Endothelial cell (in vitro differentiated cells): Measurements from ENCODE around the gene TMCO1. TPM values are rescaled to one million over a fixed set of nuclear protein-coding genes. Genes with fewer than 3 reads are reported as not detected.

ENCODE experiments used
- DNase-seq: peaks from one replicate; pipeline ENCODE4 v3.0.0; 2021; ENCODE audit warnings: low spot score
- H3K27ac Mint-ChIP-seq: one replicate; pipeline ENCODE4 v1.8.0; 2021; ENCODE audit warnings: mixed read lengths, inconsistent platforms; ENCODE audit not compliant: unreplicated experiment
- H3K27me3 Mint-ChIP-seq: one replicate; pipeline ENCODE4 v1.8.0; 2021; ENCODE audit warnings: mild to moderate bottlenecking, moderate library complexity, mixed read lengths, inconsistent platforms; ENCODE audit not compliant: unreplicated experiment
- H3K36me3 Mint-ChIP-seq: one replicate; pipeline ENCODE4 v1.8.0; 2021; ENCODE audit warnings: mild to moderate bottlenecking, low read depth, mixed read lengths, inconsistent platforms; ENCODE audit not compliant: unreplicated experiment
- H3K4me1 Mint-ChIP-seq: one replicate; pipeline ENCODE4 v1.8.0; 2021; ENCODE audit warnings: mild to moderate bottlenecking, mixed read lengths, inconsistent platforms; ENCODE audit not compliant: unreplicated experiment
- H3K4me3 Mint-ChIP-seq: one replicate; pipeline ENCODE4 v1.8.0; 2021; ENCODE audit warnings: mild to moderate bottlenecking, mixed read lengths, inconsistent platforms; ENCODE audit not compliant: unreplicated experiment
- H3K9me3 Mint-ChIP-seq: one replicate; pipeline ENCODE4 v1.8.0; 2021; ENCODE audit warnings: mixed read lengths, inconsistent platforms; ENCODE audit not compliant: unreplicated experiment
- total RNA-seq: library from RNA; stranded (reverse); fragmentation: NEBNext Ultra II Directional; extraction: Animal tissue kit (Norgen Biotek cat#: 25700); gene quantifications from one replicate; pipeline ENCODE4 v1.2.1, GENCODE V29; 2021; ENCODE audit not compliant: unreplicated experiment
- TF ChIP-seq, protein P1 (sequence below): fragments of 200-600 bp; sonication (generic); IDR thresholded peaks from one replicate; pipeline ENCODE4 v1.5.0; 2021; ENCODE audit warnings: antibody characterized with exemption; ENCODE audit not compliant: unreplicated experiment

TMCO1 gene
- total RNA-seq, 1 donor from 2014 or later, result 98.3 TPM

DNA sequence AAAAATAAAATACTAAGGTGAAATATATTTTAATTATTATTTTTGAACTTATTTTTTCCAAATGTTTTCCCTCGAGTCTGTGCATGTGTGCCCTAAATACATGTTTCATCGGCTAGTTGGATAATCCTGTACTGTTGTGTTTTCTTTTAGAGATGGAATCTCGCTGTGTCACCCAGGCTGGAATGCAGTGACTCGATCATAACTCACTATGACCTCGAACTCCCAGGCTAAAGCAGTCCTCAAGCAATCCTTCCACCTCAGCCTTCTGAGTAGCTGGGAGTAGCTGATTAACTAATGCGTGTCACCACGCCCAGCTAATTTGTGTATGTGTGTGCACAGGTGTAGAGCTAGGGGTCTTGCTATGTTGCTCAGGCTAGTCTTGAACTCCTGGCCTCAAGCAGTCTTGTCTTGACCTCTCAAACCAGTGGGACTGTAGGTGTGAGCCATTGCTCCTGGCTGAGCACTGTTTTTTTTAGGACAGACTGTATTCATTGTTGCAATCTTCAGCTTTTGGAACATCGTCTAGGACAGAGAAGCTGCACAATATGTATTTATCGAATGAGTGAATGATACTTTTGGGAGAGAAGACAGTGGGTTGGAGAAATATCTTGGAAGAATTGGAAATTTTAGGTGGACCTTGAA lies 4.8 kb upstream of the TMCO1 start:
- TF ChIP-seq, protein P1, sequence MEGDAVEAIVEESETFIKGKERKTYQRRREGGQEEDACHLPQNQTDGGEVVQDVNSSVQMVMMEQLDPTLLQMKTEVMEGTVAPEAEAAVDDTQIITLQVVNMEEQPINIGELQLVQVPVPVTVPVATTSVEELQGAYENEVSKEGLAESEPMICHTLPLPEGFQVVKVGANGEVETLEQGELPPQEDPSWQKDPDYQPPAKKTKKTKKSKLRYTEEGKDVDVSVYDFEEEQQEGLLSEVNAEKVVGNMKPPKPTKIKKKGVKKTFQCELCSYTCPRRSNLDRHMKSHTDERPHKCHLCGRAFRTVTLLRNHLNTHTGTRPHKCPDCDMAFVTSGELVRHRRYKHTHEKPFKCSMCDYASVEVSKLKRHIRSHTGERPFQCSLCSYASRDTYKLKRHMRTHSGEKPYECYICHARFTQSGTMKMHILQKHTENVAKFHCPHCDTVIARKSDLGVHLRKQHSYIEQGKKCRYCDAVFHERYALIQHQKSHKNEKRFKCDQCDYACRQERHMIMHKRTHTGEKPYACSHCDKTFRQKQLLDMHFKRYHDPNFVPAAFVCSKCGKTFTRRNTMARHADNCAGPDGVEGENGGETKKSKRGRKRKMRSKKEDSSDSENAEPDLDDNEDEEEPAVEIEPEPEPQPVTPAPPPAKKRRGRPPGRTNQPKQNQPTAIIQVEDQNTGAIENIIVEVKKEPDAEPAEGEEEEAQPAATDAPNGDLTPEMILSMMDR, result no peak
- Mint-ChIP-seq H3K4me1 (peaks cover 7% of the 10 kb centered on the region), H3K27me3 (peaks cover 7% of the 10 kb centered on the region), H3K36me3 (peaks cover 5% of the 10 kb centered on the region), H3K4me3 (no peak overlapping the region), H3K27ac (no peak overlapping the region), H3K9me3 (no peaks in the 10 kb centered on the region)
- no peak for DNase-seq

DNA sequence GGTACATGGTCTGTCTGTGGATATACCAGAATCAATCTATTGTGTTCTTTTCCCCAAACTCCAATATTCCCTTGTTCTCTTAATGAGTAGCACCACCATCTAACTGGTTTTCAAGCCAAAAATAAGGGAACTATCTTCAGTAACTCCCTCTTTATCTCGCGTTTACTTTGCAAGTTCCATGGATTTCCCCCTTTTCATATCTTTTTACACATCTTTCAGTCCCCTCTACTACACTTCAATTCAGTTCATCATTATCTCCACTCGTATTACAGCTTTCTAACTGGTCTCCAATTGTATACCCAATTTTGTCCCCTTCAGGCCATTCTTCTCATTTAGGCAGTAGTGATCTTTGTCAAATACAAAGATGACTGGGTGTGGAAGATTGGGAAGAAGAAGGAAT lies 4.1 kb upstream of the TMCO1 start:
- Mint-ChIP-seq H3K36me3 (peaks cover 5% of the 10 kb centered on the region), H3K4me3 (no peak overlapping the region), H3K27me3 (peaks cover 9% of the 10 kb centered on the region), H3K9me3 (no peaks in the 10 kb centered on the region), H3K27ac (no peak overlapping the region), H3K4me1 (peaks cover 14% of the 10 kb centered on the region)
- DNase-seq, result no peak
- TF ChIP-seq, protein P1, result no peak

DNA sequence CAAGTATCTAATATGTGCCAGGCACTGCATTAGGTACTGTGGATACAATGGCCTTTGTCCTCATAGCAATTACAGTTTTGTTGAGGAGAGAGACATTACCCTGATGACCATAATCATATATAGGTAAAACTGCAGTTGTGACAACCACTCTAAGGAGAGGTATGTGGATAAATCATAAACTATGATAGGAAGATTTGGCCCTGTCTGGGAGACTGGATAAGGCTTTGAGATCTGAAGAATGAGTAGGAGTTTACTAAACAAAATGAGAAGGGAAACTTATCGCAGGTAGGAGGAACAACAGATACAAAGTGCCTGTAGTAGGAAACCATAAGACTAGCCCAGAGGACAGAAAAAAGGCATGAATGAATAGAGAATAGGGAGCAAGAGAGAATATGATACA lies 4.4 kb downstream of the TMCO1 start:
- H3K27ac Mint-ChIP-seq, result no peak overlapping the region
- DNase-seq, result no peak
- no peak overlapping the region for H3K4me3 Mint-ChIP-seq
- peaks cover 20% of the 10 kb centered on the region for H3K4me1 Mint-ChIP-seq
- no peaks in the 10 kb centered on the region for H3K9me3 Mint-ChIP-seq
- peaks cover 13% of the 10 kb centered on the region for H3K36me3 Mint-ChIP-seq
- TF ChIP-seq, protein P1, result no peak
- H3K27me3 Mint-ChIP-seq, result peaks cover 8% of the 10 kb centered on the region

DNA sequence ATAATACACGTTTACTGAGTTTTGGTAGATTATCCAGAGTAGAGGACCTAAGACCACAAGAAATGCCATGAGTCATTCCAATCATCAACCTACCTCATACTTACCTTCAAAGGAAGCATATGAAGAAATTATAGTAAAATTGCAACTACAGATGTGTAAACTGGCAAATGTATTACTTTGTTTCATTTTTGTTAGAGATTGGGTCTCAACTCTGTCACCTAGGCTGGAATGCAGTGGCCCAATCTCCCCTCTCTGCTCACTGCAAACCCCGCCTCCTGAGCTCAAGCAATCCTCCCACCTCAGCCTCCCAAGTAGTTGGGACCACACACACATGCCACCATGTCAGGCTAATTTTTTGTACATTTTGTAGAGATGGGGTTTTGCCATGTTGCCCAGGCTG lies 5.2 kb downstream of the TMCO1 start:
- Mint-ChIP-seq H3K9me3 (no peaks in the 10 kb centered on the region), H3K4me1 (peaks cover 15% of the 10 kb centered on the region), H3K4me3 (no peak overlapping the region), H3K27ac (no peak overlapping the region), H3K36me3 (peaks cover 13% of the 10 kb centered on the region), H3K27me3 (peaks cover 2% of the 10 kb centered on the region)
- DNase-seq, result no peak
- TF ChIP-seq, protein P1, result no peak

DNA sequence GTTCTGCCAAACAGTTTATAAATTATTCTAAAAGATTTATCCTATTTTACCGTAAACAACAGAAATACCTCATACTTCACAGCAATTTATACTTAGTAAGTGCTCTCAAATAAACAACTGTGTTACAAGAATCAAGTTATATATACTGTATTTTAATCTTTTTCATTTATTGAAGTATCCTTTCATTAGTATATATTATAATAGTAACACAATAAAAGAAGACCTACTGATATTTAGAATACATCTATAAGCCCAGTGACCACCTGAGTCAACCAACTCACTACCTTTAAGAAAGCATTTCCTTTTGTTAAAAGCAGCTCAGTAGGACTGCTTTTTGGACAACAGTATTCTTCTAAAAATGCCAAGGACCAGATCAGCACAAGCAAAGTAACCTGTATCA lies 5.9 kb downstream of the TMCO1 start:
- TF ChIP-seq, protein P1, result no peak
- Mint-ChIP-seq H3K4me3 (no peak overlapping the region), H3K27me3 (no peaks in the 10 kb centered on the region), H3K27ac (no peak overlapping the region), H3K9me3 (no peaks in the 10 kb centered on the region), H3K4me1 (peaks cover 7% of the 10 kb centered on the region), H3K36me3 (peaks cover 13% of the 10 kb centered on the region)
- no peak for DNase-seq
